Activated T-cell treated with anti-CD3 and anti-CD28 coated beads for 1 hour (primary cell): ENCODE results near the gene NEMP1.
"Not testable (repeated sequence)": the region's sequence is repeated elsewhere in the genome, so short reads cannot be mapped to it uniquely, and the experiment has no call there.

Experiments
- DNase-seq: peaks from one replicate; pipeline ENCODE4 v3.0.0-alpha.2; 2020; ENCODE audit warnings: low read depth

Gene NEMP1

DNA sequence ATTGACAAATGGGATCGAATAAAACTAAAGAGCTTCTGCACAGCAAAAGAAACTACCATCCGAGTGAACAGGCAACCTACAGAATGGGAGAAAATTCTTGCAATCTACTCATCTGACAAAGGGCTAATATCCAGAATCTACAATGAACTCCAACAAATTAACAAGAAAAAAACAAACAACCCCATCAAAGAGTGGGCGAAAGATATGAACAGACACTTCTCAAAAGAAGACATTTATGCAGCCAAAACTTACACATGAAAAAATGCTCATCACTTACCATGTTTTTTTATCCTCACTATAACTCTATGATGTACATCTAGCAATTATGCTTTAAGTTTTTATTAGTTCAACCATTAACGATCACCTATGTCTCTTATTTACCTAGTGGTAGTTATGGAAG is 24.7 kb downstream of the NEMP1 start:
- DNase-seq = not testable (repeated sequence)

DNA sequence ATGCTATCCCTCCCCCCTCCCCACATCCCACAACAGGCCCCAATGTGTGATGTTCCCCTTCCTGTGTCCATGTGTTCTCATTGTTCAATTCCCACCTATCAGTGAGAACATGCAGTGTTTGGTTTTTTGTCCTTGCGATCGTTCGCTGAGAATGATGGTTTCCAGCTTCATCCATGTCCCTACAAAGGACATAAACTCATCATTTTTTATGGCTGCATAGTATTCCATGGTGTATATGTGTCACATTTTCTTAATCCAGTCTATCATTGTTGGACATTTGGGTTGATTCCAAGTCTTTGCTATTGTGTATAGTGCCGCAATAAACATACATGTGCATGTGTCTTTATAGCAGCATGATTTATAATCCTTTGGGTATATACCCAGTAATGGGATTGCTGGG is 25.4 kb downstream of the NEMP1 start:
- DNase-seq = not testable (repeated sequence)

DNA sequence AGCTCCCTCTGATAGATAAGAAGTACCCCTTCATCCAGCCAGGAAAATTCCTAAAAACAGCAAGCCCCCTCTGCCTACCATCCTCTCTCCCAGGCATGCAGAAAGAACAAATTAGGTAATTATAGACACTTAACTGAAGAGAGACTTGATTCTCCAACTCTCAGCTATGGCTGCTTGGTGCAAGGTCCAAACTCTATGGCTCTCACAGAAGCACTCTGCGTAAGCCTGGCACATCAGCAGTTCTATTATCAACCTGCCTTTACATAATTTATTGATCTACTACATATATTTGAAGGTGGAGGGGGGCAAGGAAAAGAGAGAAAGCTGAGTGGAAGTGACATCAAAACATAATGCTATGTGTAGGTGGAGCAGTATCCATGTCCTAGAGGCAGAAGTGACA is 27.6 kb downstream of the NEMP1 start:
- no peak for DNase-seq

DNA sequence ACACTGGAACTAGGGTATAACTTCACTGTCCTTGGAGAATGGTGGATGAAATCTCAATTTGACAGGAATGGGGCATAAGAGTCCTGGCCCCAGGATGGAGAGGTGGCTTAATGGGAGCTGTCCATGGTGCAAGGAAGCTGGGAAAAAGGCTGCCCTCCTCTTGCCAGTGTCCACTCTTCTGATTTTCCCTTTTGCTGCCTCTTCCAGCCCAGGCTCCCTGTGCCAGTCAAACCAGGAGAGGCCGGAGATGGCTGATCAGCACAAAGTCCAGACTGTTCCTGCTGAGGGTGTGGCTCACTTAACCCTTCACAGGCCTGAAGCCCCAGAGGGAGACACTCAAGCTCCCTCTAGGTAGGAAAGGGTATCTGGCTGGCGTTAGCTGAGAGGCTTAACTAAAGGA is 28.7 kb downstream of the NEMP1 start, which contains the start of gene MYO1A:
Gene MYO1A (minus strand): TSS at position 240 of the 400 bp plus-strand sequence. CDS start 1,806 bp downstream, outside the sequence.
- DNase-seq = no peak

DNA sequence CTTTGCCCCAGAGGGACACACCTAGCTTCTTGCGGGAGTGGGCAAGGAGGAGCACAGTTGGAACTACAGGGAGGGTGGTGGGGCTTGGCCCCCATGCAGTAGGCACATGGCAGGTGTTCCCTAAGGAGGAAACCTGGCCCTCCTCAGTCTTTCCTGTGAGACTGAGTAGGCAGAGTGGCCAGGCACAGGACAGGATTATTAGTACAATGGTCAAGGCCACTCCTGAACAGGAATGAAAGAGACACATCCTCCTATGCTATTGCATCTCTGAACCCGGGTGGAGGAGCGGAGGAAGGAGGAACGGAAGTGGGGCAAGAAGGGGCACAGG is 29.5 kb downstream of the NEMP1 start:
- no peak for DNase-seq

DNA sequence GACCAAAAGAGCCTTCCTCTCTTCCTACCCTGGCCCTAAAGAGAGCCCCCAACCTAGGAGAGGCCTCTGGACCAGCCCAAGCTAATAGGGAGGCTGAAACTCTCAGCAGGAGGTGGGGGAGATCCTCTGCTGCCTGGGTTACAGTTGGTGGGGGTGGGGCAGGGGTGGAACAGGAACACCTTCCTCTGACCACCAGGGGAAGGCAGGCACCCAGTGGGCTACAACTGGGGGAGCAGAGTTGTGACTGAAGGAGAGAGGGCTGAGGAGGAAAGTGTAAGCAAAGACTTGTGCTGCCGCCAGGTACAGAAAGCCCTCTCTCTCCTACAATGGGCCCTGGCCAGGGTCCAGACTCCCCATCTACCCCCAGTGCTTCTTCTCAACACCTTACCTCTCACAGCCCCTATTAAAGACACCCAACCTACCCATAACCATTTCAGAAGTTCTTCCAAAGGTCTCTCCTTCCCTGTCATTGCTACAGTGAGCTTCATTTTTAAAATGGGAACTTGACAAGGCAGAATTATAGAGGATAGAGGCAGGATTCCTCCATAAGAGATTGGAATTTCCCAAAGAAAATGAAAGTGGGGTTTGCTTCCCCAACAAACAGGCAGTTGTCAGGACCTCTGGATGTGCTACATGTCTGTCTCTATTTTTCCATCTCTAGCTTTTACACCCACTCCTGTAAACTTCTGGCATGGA is 30.0 kb downstream of the NEMP1 start:
- DNase-seq = no peak

DNA sequence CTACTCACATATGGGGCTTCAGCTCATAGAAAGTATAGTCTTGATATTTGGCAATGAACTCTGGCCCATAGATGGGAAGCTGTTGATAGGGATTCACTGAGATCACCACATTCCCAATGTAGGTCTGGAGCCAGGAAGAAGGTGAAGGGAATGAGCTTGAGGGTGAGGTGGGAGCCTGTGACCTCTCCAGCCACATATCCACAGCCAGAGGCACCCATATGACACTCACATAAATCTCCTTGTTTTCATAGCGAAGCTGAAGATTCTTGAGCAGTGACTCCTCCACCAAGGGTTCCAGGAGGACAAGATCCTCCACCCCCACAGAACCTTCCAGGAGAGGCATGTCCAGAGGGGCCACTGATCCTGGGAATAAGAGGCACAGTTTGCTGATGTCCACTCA is 30.6 kb downstream of the NEMP1 start:
- DNase-seq = no peak

DNA sequence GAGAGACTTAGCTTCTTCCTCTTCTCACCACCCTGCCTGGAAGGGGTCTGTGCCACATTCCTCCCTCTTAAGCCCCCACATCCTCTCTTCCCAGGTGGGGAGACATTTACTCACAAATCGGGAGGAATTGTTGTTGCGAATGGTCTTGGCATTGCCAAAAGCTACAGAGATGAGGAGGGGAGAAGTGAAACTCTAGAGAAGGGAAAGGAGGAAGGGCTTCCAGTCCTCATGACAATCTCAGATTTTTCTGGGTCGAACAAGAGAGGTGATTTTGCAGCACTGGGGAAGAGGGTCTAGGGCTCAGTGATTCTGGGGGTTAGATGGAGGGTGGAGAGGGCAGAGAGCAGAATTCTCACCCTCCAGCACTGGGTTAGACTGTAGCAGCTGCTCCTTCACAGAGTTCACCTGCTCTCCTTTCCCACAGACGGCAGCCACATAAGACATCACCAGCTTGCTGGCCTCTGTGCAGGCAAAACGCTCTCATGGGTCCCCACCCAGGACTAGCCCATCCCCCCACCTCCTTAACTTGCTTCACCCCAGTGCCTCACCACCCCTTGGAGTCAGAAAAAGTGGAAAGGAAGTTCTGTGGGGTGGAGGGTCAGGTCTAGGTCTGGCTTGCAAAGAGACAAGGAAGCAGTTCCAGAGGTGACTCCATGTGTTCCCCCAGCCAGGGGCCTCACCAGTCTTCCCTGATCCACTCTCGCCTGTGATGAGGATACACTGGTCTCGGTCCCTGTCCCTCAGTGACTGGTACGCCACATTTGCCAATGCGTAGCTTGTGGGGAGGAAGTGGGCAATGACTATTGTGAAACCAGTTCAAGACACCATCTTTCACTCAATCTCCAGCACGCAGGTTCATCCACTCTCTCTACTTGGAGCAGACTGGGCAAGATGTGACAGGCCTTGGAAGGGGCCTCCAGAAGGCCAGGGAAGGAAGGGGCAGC is 31.4 kb downstream of the NEMP1 start:
- DNase-seq = no peak

DNA sequence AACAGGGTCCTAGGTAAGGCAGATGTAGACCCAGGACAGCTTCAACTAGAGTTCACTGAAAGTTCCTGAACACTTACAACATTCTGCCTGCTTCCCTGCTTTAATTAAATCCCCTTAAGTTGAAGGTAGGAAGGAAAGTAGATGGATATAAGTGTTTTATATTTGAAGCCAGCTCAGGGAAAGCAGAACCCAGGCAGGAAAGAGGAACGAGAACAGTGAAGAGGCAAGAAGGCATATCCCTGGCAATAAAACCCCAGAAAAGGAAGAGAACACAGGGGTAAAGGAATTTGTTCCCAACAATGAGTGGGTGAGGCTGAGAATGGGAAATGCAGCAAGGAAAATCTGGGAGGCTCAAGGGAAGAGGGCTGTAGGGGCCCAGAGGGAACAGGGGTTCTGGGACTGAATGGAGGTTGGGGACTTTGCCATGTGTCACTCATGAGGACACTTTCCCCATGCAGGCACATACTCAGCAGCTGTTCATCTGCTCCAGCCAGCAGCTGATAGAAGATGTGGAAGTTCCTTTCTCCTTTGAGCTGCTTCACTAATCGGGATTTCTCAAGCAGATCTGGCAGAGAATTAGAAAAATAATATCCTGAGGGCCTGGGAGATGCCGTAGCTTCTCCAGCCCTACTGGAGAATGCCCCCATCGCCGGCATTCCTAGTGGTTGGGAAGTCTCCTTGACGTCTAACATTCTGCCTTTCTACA is 32.4 kb downstream of the NEMP1 start:
- no peak for DNase-seq

DNA sequence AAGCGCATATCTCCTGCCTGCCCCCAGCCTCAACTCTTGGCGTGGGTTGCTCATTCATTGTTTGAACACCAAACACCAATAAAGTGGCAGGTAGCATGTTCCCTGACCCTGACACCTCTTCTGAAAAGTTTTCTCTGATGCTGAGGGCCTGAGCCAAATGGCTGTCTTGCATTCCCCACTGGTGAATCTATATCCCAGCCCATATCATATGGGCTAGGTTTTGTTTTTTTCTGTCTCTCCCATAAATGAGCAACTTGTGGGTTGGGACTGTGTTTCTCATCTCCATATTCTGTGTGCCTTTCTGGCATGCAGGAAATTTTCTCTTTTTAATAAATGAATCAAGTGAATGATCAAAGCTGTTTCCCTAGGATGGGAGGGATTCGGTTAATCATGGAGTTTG is 33.7 kb downstream of the NEMP1 start:
- DNase-seq = no peak

DNA sequence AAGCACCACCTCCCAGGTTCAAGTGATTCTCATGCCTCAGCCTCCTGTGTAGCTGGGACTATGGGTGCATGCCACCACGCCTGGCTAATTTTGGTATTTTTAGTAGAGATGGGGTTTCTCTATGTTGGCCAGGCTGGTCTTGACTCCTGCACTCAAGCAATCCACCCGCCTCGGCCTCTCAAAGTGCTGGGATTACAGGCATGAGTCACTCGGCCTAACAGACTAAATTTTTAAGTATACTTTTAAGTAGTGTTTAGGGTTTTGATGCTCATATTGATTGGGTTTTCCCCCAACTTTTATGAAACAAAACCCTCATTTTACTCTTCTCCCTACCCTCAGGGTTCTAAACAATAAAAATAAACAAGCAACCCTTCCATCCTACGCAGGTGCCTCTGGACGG is 34.1 kb downstream of the NEMP1 start:
- DNase-seq = no peak

DNA sequence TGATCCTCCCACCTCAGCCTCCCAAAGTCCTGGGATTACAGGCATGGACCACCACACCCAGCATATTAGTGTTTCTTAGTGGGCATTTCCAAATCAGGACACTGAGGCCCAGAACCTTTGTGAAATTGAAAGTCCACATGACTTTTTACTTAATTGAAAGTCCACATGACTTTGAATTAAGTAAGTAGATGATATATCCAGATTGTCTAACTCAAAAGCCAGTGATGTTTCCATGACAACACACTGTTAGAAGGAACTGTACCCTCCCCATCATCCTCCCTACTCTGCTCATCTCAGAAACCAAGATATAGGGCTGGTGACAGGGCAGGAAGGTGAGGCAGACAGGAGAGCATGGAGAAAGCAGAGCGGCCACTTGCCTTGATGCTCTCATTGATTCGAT is 35.9 kb downstream of the NEMP1 start:
- DNase-seq = no peak

DNA sequence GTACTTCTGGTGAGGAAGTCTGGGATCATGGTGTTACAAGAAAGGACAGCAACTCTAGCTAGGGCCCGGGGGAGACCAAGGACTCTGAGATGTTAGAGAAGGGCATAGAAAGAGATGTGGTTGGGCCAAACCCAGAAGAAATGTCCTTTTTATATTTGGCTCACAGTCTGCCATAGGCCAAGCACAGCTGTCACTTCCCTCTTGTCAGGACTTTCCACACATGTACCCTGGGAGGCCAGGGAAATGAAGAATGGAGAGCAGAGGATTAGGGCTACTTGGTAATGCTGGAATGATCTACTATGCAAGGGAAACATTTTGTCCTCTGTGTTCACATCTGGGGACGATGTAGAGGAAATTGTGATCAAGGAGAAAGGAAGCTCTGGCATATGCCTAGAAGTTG is 37.8 kb downstream of the NEMP1 start:
- no peak for DNase-seq

DNA sequence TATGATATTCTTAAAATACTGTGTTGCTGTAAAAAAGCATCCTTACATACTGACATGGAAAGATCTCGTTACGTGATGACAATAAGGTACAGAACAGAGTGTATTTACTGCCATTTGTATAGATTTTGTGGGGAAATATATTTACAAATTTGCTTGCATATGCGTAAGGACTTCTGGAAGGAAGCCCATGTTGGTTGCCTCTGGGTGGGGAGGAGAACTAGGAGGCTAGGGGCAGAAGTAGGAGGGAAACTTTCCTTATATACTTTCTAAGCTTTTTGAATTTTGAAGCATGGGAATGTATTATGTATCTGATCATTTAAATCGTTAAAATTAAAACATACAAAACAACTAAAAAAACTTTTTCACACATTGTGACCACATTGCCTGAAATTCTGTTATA is 38.4 kb downstream of the NEMP1 start:
- DNase-seq = no peak

DNA sequence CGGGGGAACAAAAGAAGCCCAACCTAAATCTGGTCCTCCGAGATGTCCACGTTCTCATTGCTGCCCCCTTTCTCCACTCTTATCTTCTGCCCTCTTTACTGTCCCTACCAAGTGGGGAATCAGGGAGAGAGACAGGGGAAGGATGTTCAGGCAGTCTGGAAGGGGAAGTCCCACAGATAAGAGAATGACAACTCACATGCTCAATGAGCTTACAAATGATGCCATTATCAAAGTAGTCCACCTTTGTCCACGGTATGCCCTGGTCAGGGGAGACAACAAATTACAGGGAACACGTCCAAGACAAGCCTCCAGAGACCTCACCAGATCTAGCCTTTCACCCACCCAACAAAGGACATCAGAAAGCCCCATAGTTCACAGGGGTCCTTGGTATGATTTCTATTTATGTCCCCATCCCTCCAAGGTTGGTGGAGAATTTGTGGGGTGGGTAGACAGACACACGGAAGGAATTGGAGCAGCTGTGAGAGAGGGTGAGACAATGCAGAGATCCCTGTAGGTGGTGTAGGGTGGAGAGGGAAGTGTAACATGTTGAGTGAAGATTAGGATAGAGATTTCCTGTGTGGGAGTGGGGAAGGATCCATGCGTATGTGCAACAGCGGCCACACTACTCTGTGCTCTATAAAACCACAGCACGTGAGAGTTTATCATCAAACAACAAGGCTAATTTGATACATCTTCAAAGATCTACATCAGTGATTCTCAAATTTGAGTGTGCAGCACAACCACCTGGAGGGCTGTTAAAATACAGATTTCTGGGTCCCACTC is 39.4 kb downstream of the NEMP1 start:
- DNase-seq = no peak

DNA sequence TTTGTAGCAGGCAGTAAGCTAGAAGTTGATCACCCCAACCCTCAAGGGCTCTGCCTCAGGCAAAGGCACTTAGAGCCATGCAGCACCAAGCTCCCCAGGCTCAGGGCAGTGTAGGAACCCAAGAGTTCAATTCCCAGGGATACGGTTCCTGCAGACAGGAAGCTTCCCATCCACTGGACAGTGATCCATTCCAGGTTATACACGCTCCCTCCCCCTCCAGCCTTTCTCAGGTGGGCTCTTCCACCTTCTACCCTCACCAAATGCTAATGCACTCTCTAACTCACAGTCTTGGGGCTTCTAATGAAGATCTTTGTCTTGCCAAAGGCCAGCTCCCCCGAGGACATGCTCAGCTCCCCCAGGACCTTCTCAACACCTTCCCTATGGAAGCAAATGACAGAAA is 41.3 kb downstream of the NEMP1 start:
- no peak for DNase-seq

DNA sequence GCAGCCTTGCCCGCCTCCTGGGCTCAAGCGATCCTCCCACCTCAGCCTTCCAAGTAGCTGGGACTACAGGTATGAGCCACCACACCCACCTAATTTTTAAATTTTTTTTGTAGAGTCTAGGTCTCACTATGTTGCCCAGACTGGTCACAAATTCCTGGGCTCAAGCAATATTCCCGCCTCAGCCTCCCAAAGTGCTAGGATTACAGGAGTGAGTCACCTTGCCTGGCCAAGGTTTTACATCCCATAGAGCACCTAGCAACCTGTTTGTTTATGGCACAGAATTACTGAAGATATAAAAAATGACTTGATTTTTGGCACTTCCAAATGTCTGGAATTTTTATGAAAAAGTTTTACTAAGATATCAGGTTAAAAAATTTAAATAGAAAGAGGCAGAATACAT is 45.2 kb downstream of the NEMP1 start:
- DNase-seq = no peak

DNA sequence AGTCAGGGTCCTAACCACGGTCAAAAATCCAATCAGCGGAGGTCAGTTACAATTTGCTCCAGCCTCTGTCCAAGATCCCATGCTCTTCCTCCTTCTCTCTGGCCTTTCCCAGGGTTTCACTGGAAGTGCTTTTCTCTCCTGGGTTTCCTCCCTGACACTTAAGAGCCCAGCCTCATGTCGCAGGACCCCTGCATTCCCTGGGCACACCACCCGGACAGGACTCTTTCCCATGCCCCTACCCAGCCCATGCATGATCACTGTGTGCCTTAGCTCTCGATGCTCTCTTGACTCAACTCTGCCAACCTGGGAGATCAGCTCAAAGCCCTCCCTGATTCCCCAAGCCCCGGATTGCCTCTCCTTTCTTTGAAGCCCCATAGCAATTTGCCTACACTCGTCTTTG is 46.8 kb downstream of the NEMP1 start:
- no peak for DNase-seq

DNA sequence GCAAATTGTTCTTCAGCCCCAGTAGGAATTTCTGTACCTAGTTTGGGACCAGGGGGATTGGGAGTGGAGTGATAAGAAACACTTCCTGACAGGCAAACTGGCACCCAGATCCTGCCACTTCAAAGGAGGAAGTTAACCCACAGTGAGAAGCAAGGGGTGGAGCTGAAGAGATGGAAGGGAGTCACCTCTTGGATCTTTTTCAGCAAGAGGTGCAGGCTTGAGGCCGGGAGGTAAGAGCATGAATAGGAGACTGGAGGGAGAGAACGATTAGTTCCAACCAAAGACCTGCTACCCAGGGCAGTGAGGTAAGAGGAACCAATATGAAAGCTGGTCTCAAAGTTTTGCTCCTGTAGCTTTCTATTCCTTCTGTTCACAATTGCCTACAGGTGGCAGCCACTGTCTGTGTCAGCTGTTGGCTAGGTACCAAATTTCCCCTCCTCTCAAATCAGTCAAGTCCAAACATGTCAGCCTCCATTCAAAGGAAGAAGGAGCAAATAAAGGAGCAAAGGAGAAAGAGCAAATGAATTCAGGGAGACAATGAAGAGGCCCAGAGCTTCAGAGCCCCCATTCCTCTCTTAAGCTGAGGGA is 47.4 kb downstream of the NEMP1 start:
- no peak for DNase-seq

DNA sequence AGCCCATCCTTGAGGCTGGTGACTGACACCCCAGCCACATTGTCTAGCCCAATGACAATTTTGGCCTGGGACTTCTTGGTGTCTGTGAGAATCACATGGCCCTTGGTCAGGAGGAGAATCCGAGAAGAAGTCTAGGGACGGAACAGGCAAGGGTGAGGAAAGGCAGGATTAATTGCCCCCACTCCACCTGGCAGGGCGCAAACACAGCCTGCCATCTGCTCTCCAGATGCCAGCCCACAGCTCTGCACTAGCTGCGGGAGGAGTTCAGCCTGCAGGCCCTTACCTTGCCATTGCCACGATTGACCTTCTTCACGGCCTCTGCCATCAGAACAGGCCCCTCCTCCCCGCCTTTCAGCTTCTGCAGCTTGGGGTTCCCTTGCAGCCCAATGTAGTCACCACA is 49.1 kb downstream of the NEMP1 start:
- no peak for DNase-seq

DNA sequence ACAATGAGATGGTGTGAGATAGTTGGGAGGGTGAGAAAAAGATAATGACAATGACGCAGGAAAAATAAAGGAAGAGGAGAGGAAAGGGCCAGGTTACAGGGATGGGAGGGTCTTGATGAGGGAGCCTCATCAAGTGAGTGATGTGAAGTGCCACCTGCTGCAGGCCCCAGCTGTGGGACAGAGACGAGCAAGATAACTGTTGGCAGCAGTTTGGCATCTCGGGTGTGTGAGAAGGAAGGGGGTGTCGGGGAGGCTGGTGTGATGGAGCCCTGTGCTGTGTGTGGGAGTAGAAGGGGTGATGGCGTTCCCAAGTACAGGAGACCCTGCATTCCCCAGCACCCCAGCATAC is 50.8 kb downstream of the NEMP1 start:
- DNase-seq = no peak
